Measurements from ENCODE around the gene EPHB3.

The EPHB3 gene

GRCh38 chr3:184543843-184544512 is 17.6 kb upstream of the EPHB3 start:
- peak; percentile 75 for DNase-seq (ENCODE audit: low read depth)

GRCh38 chr3:184544513-184544861 is 17.1 kb upstream of the EPHB3 start:
- no peak for DNase-seq (ENCODE audit: low read depth)

- no peak for DNase-seq (ENCODE audit: low read depth)
These were observed 15.8 kb upstream of the EPHB3 start for GRCh38 chr3:184545769-184546168.

- DNase-seq (ENCODE audit: low read depth) = no peak
These were observed 15.3 kb upstream of the EPHB3 start for GRCh38 chr3:184546252-184546651.

- DNase-seq (ENCODE audit: low read depth) = no peak
These were observed 11.6 kb upstream of the EPHB3 start for GRCh38 chr3:184549796-184550577.

GRCh38 chr3:184551103-184551502 is 10.5 kb upstream of the EPHB3 start:
- DNase-seq (ENCODE audit: low read depth) = no peak

GRCh38 chr3:184551614-184552256 is 9.8 kb upstream of the EPHB3 start:
- DNase-seq (ENCODE audit: low read depth) = no peak

GRCh38 chr3:184552296-184552695 is 9.3 kb upstream of the EPHB3 start:
- DNase-seq (ENCODE audit: low read depth) = no peak

GRCh38 chr3:184552863-184553262 is 8.7 kb upstream of the EPHB3 start:
- DNase-seq (ENCODE audit: low read depth) = no peak

GRCh38 chr3:184553385-184553784 is 8.2 kb upstream of the EPHB3 start:
- DNase-seq (ENCODE audit: low read depth) = no peak

GRCh38 chr3:184554461-184554860 is 7.1 kb upstream of the EPHB3 start:
- DNase-seq (ENCODE audit: low read depth) = no peak

- no peak for DNase-seq (ENCODE audit: low read depth)
These were observed 4.8 kb upstream of the EPHB3 start for GRCh38 chr3:184556582-184557347.

- no peak for DNase-seq (ENCODE audit: low read depth)
These were observed 4.1 kb upstream of the EPHB3 start for GRCh38 chr3:184557348-184557950.

GRCh38 chr3:184558726-184559125 is 2.9 kb upstream of the EPHB3 start:
- DNase-seq (ENCODE audit: low read depth) = no peak

- no peak for DNase-seq (ENCODE audit: low read depth)
These were observed 2.2 kb upstream of the EPHB3 start for GRCh38 chr3:184559336-184559735.

- DNase-seq (ENCODE audit: low read depth) = no peak
These were observed 1.1 kb upstream of the EPHB3 start for GRCh38 chr3:184560531-184560930.

GRCh38 chr3:184561913-184562877 is 610 bp downstream of the EPHB3 start:
- no peak for DNase-seq (ENCODE audit: low read depth)

GRCh38 chr3:184562878-184563560 is 1.4 kb downstream of the EPHB3 start:
- no peak for DNase-seq (ENCODE audit: low read depth)

- DNase-seq (ENCODE audit: low read depth) = no peak
These were observed 2.0 kb downstream of the EPHB3 start for GRCh38 chr3:184563561-184563925.

- DNase-seq (ENCODE audit: low read depth) = no peak
These were observed 2.5 kb downstream of the EPHB3 start for GRCh38 chr3:184563941-184564684.

All from iris pigment epithelial cell (primary cell).